ENCODE results near the gene PDZK1.

PDZK1 gene

DNA sequence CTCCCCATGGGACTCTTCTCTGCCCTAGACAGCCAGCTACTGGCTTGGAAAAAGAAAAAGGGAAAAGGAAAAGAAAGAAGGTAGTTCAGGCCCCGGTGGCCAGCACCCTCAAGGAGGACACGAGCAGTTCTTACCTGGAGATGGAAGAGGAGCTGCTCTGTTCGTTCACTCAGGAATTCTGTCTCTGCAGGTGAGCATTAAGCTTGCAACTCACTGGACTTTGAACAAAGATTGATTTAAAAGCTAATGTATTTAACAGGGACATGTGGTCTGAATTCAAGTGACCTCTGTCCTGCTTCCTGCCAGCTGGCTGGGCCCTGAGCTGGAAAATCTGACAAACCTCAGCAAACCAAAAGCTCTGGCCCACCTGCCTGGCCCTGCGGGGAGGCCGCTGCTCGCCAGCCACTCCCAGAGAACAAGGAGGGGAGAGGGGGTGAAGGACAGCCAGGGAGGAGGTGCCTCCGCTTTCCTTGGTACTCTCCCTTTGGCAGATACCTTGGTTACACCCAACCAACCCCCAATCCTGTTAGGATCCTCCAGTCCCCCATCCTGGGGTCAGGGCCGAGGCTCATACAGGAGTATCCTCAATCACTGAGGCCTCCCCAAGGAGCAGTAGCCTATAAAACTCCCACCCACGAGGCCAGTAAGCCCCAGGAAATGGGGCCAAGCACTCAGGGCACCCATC, at the start of gene PDZK1:
PDZK1 (minus strand) TSS at position 186 of the 685 bp plus-strand sequence. CDS start 19,347 bp downstream, outside the sequence.
- Histone ChIP-seq H3K9me3 (ENCODE audit: control insufficient read depth, insufficient read depth, low read length) (no peaks in the 10 kb centered on the region), H3K27me3 (ENCODE audit: control insufficient read depth, insufficient read depth, low read length) (no peaks in the 10 kb centered on the region), H3K36me3 (ENCODE audit: control insufficient read depth, insufficient read depth, low read length) (no peaks in the 10 kb centered on the region), H3K4me1 (ENCODE audit: control insufficient read depth, insufficient read depth, low read length) (peaks cover 7% of the 10 kb centered on the region), H3K9ac (ENCODE audit: low read depth, low read length) (no peak within 1 kb of the TSS), H3K27ac (ENCODE audit: low read depth, low read length) (peak within 1 kb of the TSS; percentile 42), H3K4me3 (ENCODE audit: low read depth, low read length) (no peak within 1 kb of the TSS)

DNA sequence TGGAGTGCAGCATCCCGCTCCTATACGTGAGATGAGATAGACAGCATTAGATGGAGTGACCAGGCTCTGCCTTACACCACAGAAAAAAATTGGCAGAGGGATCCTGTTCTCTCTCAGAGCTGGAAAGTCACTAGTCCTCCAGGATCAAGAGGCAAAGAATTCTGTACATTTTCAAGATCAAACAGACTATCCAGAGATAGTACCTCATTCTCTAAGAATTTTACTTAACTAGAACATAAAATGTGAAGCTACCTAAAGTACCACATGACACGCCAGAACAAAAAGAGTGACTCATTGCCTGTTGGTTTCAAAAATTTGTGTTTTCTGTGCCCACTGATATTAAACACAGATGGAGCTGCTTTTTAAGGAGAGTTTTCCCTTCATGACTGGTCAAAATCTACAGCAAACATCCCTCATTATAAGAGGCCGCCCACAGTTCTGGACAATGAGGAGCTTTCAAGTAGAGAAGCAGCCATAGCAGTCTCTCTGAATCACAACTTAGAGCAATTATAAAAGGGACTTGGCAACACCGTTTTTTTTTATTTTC, 44.4 kb upstream of the PDZK1 start:
- Histone ChIP-seq H3K4me3 (ENCODE audit: low read depth, low read length) (no peak overlapping the region), H3K27ac (ENCODE audit: low read depth, low read length) (no peak overlapping the region), H3K4me1 (ENCODE audit: control insufficient read depth, insufficient read depth, low read length) (no peaks in the 10 kb centered on the region), H3K9me3 (ENCODE audit: control insufficient read depth, insufficient read depth, low read length) (no peaks in the 10 kb centered on the region), H3K9ac (ENCODE audit: low read depth, low read length) (no peak overlapping the region), H3K27me3 (ENCODE audit: control insufficient read depth, insufficient read depth, low read length) (no peaks in the 10 kb centered on the region), H3K36me3 (ENCODE audit: control insufficient read depth, insufficient read depth, low read length) (peaks cover 44% of the 10 kb centered on the region)

DNA sequence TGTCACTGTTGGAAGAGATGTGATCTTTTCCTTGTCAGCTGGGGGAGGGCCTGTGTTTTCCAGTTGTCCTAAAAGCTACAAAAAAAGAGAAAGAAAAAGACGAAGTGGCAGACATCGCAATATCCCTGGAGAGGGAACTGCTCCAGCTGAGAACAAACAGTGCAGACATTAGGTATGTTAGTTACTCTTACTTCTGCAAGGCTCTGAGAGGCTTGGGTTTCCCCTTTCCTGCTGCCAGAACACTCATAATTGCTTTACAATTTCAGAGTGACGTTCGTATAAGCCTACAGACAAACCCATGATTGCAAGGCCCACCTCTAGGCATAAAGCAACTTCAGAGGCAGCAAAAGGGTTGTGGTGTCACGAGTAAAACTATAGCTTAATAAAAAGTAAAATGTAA, 43.3 kb upstream of the PDZK1 start:
- Histone ChIP-seq H3K9ac (ENCODE audit: low read depth, low read length) (no peak overlapping the region), H3K27me3 (ENCODE audit: control insufficient read depth, insufficient read depth, low read length) (no peaks in the 10 kb centered on the region), H3K36me3 (ENCODE audit: control insufficient read depth, insufficient read depth, low read length) (peaks cover 53% of the 10 kb centered on the region), H3K27ac (ENCODE audit: low read depth, low read length) (no peak overlapping the region), H3K4me1 (ENCODE audit: control insufficient read depth, insufficient read depth, low read length) (no peaks in the 10 kb centered on the region), H3K4me3 (ENCODE audit: low read depth, low read length) (no peak overlapping the region), H3K9me3 (ENCODE audit: control insufficient read depth, insufficient read depth, low read length) (no peaks in the 10 kb centered on the region)

DNA sequence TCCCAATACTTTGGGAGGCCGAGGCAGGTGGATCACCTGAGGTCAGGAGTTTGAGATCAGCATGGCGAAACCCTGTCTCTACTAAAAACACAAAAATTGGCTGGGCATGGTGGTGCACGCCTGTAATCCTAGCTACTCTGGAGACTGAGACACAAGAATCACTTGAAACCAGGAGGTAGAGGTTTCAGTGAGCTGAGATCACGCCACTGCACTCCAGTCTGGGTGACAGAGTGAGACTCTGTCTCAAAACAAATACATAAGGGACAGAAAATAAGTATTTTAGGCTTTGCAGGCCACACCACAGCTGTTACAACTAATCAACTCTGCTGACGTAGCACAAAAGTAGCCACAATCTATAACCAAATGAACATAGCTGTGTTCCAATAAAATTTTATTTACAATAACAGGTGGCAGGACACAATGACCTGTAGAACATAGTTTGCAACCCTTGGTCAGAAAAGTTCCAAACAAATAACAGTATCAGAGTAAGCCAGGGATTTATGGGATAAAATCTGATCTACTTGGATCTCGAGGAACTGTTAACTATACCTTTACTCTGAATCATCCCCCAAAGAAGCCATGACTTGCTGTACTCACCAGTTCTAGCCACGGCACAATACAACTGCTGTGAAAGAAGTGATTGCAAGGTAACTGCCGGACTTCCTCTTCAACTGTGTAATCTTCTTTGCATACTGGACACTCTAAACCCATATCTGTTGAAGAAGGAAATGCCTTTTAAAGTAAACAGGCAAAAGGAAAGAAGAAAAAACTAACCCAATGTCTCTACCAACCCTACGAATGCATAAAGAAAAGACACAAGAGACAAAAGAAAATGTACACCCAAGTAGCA, 40.5 kb upstream of the PDZK1 start:
- H3K27ac ChIP-seq (ENCODE audit: low read depth, low read length), result no peak overlapping the region
- H3K27me3 ChIP-seq (ENCODE audit: control insufficient read depth, insufficient read depth, low read length), result no peaks in the 10 kb centered on the region
- H3K9me3 ChIP-seq (ENCODE audit: control insufficient read depth, insufficient read depth, low read length), result no peaks in the 10 kb centered on the region
- no peaks in the 10 kb centered on the region for H3K4me1 ChIP-seq (ENCODE audit: control insufficient read depth, insufficient read depth, low read length)
- no peak overlapping the region for H3K9ac ChIP-seq (ENCODE audit: low read depth, low read length)
- H3K36me3 ChIP-seq (ENCODE audit: control insufficient read depth, insufficient read depth, low read length), result peaks cover 63% of the 10 kb centered on the region
- no peak overlapping the region for H3K4me3 ChIP-seq (ENCODE audit: low read depth, low read length)

DNA sequence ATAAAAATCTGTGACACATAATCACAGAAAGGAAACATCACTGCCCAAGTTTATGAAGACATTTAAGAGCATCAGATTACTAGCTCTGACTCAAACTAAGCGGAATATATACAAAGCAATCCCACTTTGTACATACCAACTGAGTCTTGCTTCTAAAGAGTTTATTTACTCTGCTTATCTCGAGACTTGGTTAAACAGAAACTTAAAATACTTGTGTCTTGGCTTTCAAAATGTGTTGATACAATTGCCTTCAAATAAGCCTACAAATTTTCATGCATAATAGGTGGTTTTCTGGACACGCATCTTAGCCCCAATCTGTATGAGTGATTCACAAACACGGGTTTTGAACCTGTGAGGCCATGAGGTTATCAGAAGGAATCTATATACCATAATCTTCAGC, 33.1 kb upstream of the PDZK1 start:
- H3K27me3 ChIP-seq (ENCODE audit: control insufficient read depth, insufficient read depth, low read length), result no peaks in the 10 kb centered on the region
- H3K9me3 ChIP-seq (ENCODE audit: control insufficient read depth, insufficient read depth, low read length), result no peaks in the 10 kb centered on the region
- H3K27ac ChIP-seq (ENCODE audit: low read depth, low read length), result no peak overlapping the region
- H3K36me3 ChIP-seq (ENCODE audit: control insufficient read depth, insufficient read depth, low read length), result peaks cover 24% of the 10 kb centered on the region
- no peak overlapping the region for H3K9ac ChIP-seq (ENCODE audit: low read depth, low read length)
- no peak overlapping the region for H3K4me3 ChIP-seq (ENCODE audit: low read depth, low read length)
- no peaks in the 10 kb centered on the region for H3K4me1 ChIP-seq (ENCODE audit: control insufficient read depth, insufficient read depth, low read length)

DNA sequence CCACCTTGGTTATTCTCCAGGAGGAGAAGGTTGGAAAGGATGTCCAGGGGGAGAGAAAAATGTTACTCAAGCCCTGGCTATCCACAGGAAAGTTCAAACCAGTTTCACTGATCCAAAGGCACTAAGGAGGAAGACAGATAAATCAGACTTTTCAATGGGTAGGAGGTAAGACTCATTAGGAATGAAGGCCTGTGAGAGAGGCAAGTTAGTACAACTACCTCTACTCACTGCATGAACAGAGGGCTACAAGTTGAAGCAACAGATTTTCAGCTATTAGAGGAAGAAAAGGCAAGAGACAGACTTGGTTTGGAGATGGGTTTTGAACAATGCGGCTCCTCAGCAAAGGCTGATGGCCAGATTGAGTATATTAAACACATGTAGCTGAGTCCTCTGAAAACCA, 29.0 kb upstream of the PDZK1 start:
- Histone ChIP-seq H3K9ac (ENCODE audit: low read depth, low read length) (no peak overlapping the region), H3K4me3 (ENCODE audit: low read depth, low read length) (no peak overlapping the region), H3K4me1 (ENCODE audit: control insufficient read depth, insufficient read depth, low read length) (peaks cover 10% of the 10 kb centered on the region), H3K36me3 (ENCODE audit: control insufficient read depth, insufficient read depth, low read length) (peaks cover 2% of the 10 kb centered on the region; the same call in 1 of the 2 replicates), H3K9me3 (ENCODE audit: control insufficient read depth, insufficient read depth, low read length) (no peaks in the 10 kb centered on the region), H3K27me3 (ENCODE audit: control insufficient read depth, insufficient read depth, low read length) (no peaks in the 10 kb centered on the region), H3K27ac (ENCODE audit: low read depth, low read length) (no peak overlapping the region)

DNA sequence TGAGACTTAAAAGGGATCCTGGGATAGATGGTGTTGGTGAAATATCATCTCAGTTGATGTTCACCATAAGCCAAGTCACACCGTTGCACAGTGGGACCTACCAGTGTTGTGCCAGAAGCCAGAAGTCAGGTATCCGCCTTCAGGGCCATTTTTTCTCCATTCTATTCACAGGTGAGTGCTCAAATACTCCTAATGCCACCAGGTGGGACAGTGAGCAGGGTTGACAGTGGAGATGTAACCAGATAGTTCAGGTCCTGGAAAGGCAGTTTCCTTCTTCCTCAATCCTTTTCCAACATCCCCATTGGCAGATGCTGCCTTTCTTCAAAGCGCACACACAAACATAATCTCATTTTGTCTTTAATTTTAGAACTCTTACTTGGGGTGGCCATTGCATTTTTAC, 23.7 kb upstream of the PDZK1 start:
- Histone ChIP-seq H3K4me1 (ENCODE audit: control insufficient read depth, insufficient read depth, low read length) (peaks cover 15% of the 10 kb centered on the region), H3K27ac (ENCODE audit: low read depth, low read length) (no peak overlapping the region), H3K9ac (ENCODE audit: low read depth, low read length) (no peak overlapping the region), H3K27me3 (ENCODE audit: control insufficient read depth, insufficient read depth, low read length) (no peaks in the 10 kb centered on the region), H3K9me3 (ENCODE audit: control insufficient read depth, insufficient read depth, low read length) (no peaks in the 10 kb centered on the region), H3K36me3 (ENCODE audit: control insufficient read depth, insufficient read depth, low read length) (no peaks in the 10 kb centered on the region), H3K4me3 (ENCODE audit: low read depth, low read length) (no peak overlapping the region)

DNA sequence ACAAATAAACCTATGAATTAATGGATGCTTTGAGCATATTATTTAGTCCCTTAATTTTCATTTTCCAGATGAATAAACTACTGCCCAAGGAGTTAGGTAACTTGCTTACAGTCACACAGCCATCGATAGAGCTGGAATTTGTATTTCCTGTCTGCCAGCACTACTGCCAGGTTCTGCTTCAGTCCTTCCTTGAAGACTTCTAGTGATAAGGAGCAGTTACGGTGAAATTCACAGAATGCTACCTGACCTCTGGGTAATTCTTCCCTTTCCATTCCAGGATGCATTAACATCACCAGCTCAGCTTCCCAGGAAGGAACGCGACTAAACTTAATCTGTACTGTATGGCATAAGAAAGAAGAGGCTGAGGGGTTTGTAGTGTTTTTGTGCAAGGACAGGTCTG, 23.3 kb upstream of the PDZK1 start:
- H3K27ac ChIP-seq (ENCODE audit: low read depth, low read length), result no peak overlapping the region
- H3K9ac ChIP-seq (ENCODE audit: low read depth, low read length), result no peak overlapping the region
- H3K36me3 ChIP-seq (ENCODE audit: control insufficient read depth, insufficient read depth, low read length), result no peaks in the 10 kb centered on the region
- H3K4me3 ChIP-seq (ENCODE audit: low read depth, low read length), result no peak overlapping the region
- H3K27me3 ChIP-seq (ENCODE audit: control insufficient read depth, insufficient read depth, low read length), result no peaks in the 10 kb centered on the region
- H3K4me1 ChIP-seq (ENCODE audit: control insufficient read depth, insufficient read depth, low read length), result peaks cover 15% of the 10 kb centered on the region
- no peaks in the 10 kb centered on the region for H3K9me3 ChIP-seq (ENCODE audit: control insufficient read depth, insufficient read depth, low read length)

DNA sequence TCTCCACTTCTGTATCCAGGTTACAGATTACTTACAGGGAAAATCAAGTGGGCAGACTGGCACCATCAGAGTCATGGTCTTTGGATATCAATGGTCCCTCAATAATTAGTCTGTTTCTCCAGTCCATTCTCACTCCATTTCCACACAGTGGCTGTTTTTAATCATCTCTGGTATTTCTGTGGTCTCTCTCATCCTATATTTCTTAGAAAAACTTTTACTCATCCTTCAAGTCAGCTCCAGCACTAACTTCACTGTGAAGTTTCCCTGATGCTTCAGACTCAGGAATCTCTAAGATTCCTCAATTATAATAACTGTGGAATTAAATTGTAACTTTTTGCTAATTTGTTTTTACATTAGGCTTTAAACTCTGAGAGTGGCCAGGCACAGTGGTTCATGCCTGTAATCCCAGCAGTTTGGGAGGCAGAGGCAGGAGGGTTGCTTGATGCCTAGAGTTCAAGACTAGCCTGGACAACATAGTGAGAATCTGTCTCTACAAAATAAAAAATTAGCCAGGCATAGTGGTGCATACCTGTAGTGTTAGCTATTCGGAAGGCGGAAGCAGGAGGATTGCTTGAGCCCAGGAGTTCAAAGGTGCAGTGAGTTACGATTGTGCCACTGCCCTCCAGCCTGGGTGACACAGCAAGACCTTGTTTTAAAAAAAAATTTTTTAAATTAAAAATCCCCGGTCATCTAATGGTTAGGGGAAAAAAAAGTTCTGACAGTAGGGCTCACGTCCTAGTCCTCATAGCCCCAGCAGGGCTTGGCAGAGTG, 22.7 kb upstream of the PDZK1 start:
- Histone ChIP-seq H3K27ac (ENCODE audit: low read depth, low read length) (no peak overlapping the region), H3K9ac (ENCODE audit: low read depth, low read length) (no peak overlapping the region), H3K4me3 (ENCODE audit: low read depth, low read length) (no peak overlapping the region), H3K4me1 (ENCODE audit: control insufficient read depth, insufficient read depth, low read length) (peaks cover 15% of the 10 kb centered on the region), H3K27me3 (ENCODE audit: control insufficient read depth, insufficient read depth, low read length) (no peaks in the 10 kb centered on the region), H3K9me3 (ENCODE audit: control insufficient read depth, insufficient read depth, low read length) (no peaks in the 10 kb centered on the region), H3K36me3 (ENCODE audit: control insufficient read depth, insufficient read depth, low read length) (no peaks in the 10 kb centered on the region)

DNA sequence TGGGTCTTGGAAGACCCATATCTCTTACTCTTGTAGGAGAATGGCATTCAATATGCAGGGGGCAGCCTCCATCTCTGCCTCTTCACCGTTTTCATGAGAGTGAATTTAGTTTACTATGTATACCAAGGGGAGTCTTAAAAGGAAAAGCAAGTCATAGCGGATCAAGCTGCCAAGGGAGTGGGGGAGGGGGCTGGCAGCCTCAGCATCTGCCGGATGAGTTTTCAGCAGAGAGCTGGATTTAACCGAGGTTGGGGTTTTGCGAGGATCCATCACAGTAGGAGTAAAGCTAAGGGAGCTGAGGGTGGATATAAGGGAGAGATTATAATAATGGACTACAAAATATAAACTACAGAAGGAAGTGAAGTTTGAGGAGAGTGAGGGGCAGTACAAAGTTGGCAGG, 22.0 kb upstream of the PDZK1 start:
- Histone ChIP-seq H3K27me3 (ENCODE audit: control insufficient read depth, insufficient read depth, low read length) (no peaks in the 10 kb centered on the region), H3K4me1 (ENCODE audit: control insufficient read depth, insufficient read depth, low read length) (peaks cover 14% of the 10 kb centered on the region), H3K9ac (ENCODE audit: low read depth, low read length) (no peak overlapping the region), H3K9me3 (ENCODE audit: control insufficient read depth, insufficient read depth, low read length) (no peaks in the 10 kb centered on the region), H3K36me3 (ENCODE audit: control insufficient read depth, insufficient read depth, low read length) (no peaks in the 10 kb centered on the region), H3K27ac (ENCODE audit: low read depth, low read length) (no peak overlapping the region), H3K4me3 (ENCODE audit: low read depth, low read length) (no peak overlapping the region)
